Liver (tissue), 9 donors: ENCODE results near the gene SKAP1. TPM values are rescaled to one million over a fixed set of nuclear protein-coding genes. Genes with fewer than 3 reads are reported as not detected.
"Not testable (repeated sequence)": the region's sequence is repeated elsewhere in the genome, so short reads cannot be mapped to it uniquely, and the experiment has no call there.

Source experiments
- DNase-seq: peaks from one replicate; pipeline ENCODE4 v3.0.0-alpha.2; 2017; ENCODE audit warnings: low spot score
- H3K27ac ChIP-seq, 2 donors: one replicate each; pipeline ENCODE4 v1.7.0; 2013; ENCODE audit warnings: inconsistent platforms in 2 of 2, low read length in 2 of 2, control low read depth in 1 of 2, low read depth in 1 of 2, mild to moderate bottlenecking in 1 of 2
- H3K27me3 ChIP-seq, 4 donors: one replicate each; pipeline versions ENCODE4 v1.6.1 to v1.7.0; 2013; ENCODE audit warnings: low read length in 3 of 4, inconsistent platforms in 1 of 4, mild to moderate bottlenecking in 1 of 4, moderate library complexity in 1 of 4; ENCODE audit not compliant: control insufficient read depth in 4 of 4, insufficient read depth in 4 of 4
- H3K36me3 ChIP-seq, 4 donors: one replicate each; pipeline versions ENCODE4 v1.6.1 to v1.7.0; 2013; ENCODE audit warnings: low read length in 3 of 4, mild to moderate bottlenecking in 3 of 4, low read depth in 1 of 4, moderate library complexity in 1 of 4; ENCODE audit not compliant: control insufficient read depth in 4 of 4, insufficient read depth in 3 of 4
- H3K4me1 ChIP-seq, 4 donors: one replicate each; pipeline versions ENCODE4 v1.6.1 to v1.7.0; 2013; ENCODE audit warnings: low read length in 3 of 4, mild to moderate bottlenecking in 3 of 4, moderate library complexity in 1 of 4; ENCODE audit not compliant: control insufficient read depth in 4 of 4, insufficient read depth in 4 of 4
- H3K4me3 ChIP-seq, 3 donors: one replicate each; pipeline versions ENCODE4 v1.6.1 to v1.7.0; 2013; ENCODE audit warnings: low read length in 3 of 3, control low read depth in 1 of 3, low read depth in 1 of 3, mild to moderate bottlenecking in 1 of 3
- H3K9ac ChIP-seq, 2 donors: one replicate each; pipeline ENCODE4 v1.7.0; 2013; ENCODE audit warnings: low read length in 2 of 2, mild to moderate bottlenecking in 2 of 2, moderate library complexity in 2 of 2, control low read depth in 1 of 2, low read depth in 1 of 2
- H3K9me3 ChIP-seq, 4 donors: one replicate each; pipeline versions ENCODE4 v1.6.1 to v1.7.0; 2013; ENCODE audit warnings: low read length in 3 of 4; ENCODE audit not compliant: control insufficient read depth in 4 of 4
- ATF3 ChIP-seq: IDR thresholded peaks from 2 replicates; pipeline ENCODE4 v1.6.1; 2016; ENCODE audit warnings: antibody characterized with exemption
- CTCF ChIP-seq: fragments of 150-350 bp; IDR thresholded peaks from 2 replicates; pipeline ENCODE4 v1.5.1; 2017; ENCODE audit warnings: improper control_type of control experiment, low read depth, low read length; ENCODE audit not compliant: missing input control
- FOXA2 ChIP-seq: IDR thresholded peaks from 2 replicates; pipeline ENCODE4 v1.6.1; 2016; ENCODE audit warnings: antibody characterized with exemption
- GABPA ChIP-seq, 2 donors: IDR thresholded peaks in 1 of 2; conservative IDR thresholded peaks in 1 of 2; 2 replicates each; pipeline ENCODE4 v1.6.1; 2016; ENCODE audit warnings: antibody characterized with exemption in 2 of 2, mild to moderate bottlenecking in 1 of 2, moderate library complexity in 1 of 2
- HNF4G ChIP-seq: IDR thresholded peaks from 2 replicates; pipeline ENCODE4 v1.6.1; 2016; ENCODE audit warnings: antibody characterized with exemption
- RAD21 ChIP-seq, 2 donors: IDR thresholded peaks; 2 replicates each; pipeline ENCODE4 v1.6.1; 2016; ENCODE audit warnings: antibody characterized with exemption in 2 of 2, mild to moderate bottlenecking in 2 of 2
- REST ChIP-seq: IDR thresholded peaks from 2 replicates; pipeline ENCODE4 v1.6.1; 2016; ENCODE audit warnings: antibody characterized with exemption, mild to moderate bottlenecking
- RXRA ChIP-seq, 2 donors: IDR thresholded peaks; 2 replicates each; pipeline ENCODE4 v1.6.1; 2017 to 2018; ENCODE audit warnings: antibody characterized with exemption in 2 of 2, mild to moderate bottlenecking in 1 of 2
- SP1 ChIP-seq: IDR thresholded peaks from 2 replicates; pipeline ENCODE4 v1.6.1; 2018; ENCODE audit warnings: antibody characterized with exemption, mild to moderate bottlenecking
- TAF1 ChIP-seq: conservative IDR thresholded peaks from 2 replicates; pipeline ENCODE4 v1.6.1; 2016; ENCODE audit warnings: antibody characterized with exemption, mild to moderate bottlenecking
- YY1 ChIP-seq: IDR thresholded peaks from 2 replicates; pipeline ENCODE4 v1.6.1; 2016; ENCODE audit warnings: antibody characterized with exemption, mild to moderate bottlenecking
- ZBTB33 ChIP-seq: IDR thresholded peaks from 2 replicates; pipeline ENCODE4 v1.6.1; 2016; ENCODE audit warnings: antibody characterized with exemption
- WGBS: extraction: QIAGEN DNeasy Blood & Tissue Kit; methylation state at CpG from one replicate; pipeline ENCODE4 v1.1.7; 2013; 5-methylcytosine and 5-hydroxymethylcytosine counted together
- polyA plus RNA-seq, 2 donors: library from polyadenylated mRNA; stranded (reverse) in 1 of 2; unstranded in 1 of 2; fragments of 200-250 nt in 1 of 2; fragments of >200 nt in 1 of 2; fragmentation: Nextera tagmentation in 1 of 2; extraction: Ambion mirVana in 1 of 2; gene quantifications; one replicate each; pipeline versions ENCODE4 v1.2.1 to v1.2.3, GENCODE V29; 2013 to 2015
- total RNA-seq, 2 donors: library from RNA; depleted of rRNA; stranded (reverse); fragments of >200 nt; gene quantifications; one replicate each; pipeline ENCODE4 v1.2.3, GENCODE V29; 2014
- donor health status: healthy.
- donor health status: healthy.
- donor health status: healthy.
- donor health status: healthy.
- donor health status: healthy.

SKAP1 gene
- total and polyA plus RNA-seq, 4 donors = 2.5 to 20.8 (median 11.3) TPM

GRCh38 chr17:48363161-48363560 is 66.9 kb downstream of the SKAP1 start:
- H3K9ac ChIP-seq = no peak overlapping the region
- H3K4me3 ChIP-seq = no peak overlapping the region
- DNase-seq = no peak
- no peak overlapping the region for H3K27ac ChIP-seq
- no peaks in the 10 kb centered on the region for H3K36me3 ChIP-seq
- H3K27me3 ChIP-seq = peaks cover 0 to 6% (median 0%) of the 10 kb centered on the region in 4 donors
- H3K4me1 ChIP-seq = no peaks in the 10 kb centered on the region
- H3K9me3 ChIP-seq = no peaks in the 10 kb centered on the region
- WGBS = 63% methylated on average over 1 of the region's 1 CpG
- TF ChIP-seq CTCF = no peak
- no peak for TF ChIP-seq FOXA2
- TF ChIP-seq RXRA (IDR thresholded peaks at IDR 0.05) = no peak
- TF ChIP-seq GABPA (IDR thresholded peaks at IDR 0.05 in 1 of 2, conservative IDR thresholded peaks at IDR 0.05 in 1 of 2) = no peak
- TF ChIP-seq HNF4G = no peak
- TF ChIP-seq ATF3 = no peak
- no peak for TF ChIP-seq SP1
- TF ChIP-seq REST = no peak
- TF ChIP-seq ZBTB33 = no peak
- no peak for TF ChIP-seq YY1
- no peak for TF ChIP-seq TAF1
- TF ChIP-seq RAD21 (IDR thresholded peaks at IDR 0.05) = no peak

GRCh38 chr17:48360861-48361633 is 69.0 kb downstream of the SKAP1 start:
- not testable (repeated sequence) for H3K27me3 ChIP-seq, H3K27ac ChIP-seq, H3K9ac ChIP-seq, DNase-seq, H3K9me3 ChIP-seq, H3K4me1 ChIP-seq, H3K36me3 ChIP-seq, H3K4me3 ChIP-seq
- WGBS = 70% methylated on average over 11 of the region's 11 CpGs
